Naive thymus-derived CD4-positive, alpha-beta T cell (primary cell): Measurements from ENCODE around the gene ZMYND15. TPM values are rescaled to one million over a fixed set of nuclear protein-coding genes. Genes with fewer than 3 reads are reported as not detected.

Source experiments
- ATAC-seq: fragments of 150-1000 bp; cut with Tn5 transposase; 2 replicates; pipeline ENCODE4 v1.10.0; 2021; ENCODE audit warnings: mild to moderate bottlenecking, moderate library complexity
- CTCF ChIA-PET: fragments of 350-600 bp; sonication (Branson Sonifier 250); formaldehyde crosslinking; loops from one replicate; lab custom pipeline; 2021; ENCODE audit warnings: antibody characterized with exemption; lab: Charles Lee
- POLR2A ChIA-PET: fragments of 350-600 bp; sonication (Branson Sonifier 250); formaldehyde crosslinking; loops from one replicate; lab custom pipeline; 2021; ENCODE audit warnings: antibody characterized with exemption, inconsistent platforms; lab: Charles Lee
- DNase-seq, 9 donors: peaks; one replicate each; pipeline versions ENCODE4 v3.0.0 to v3.0.0-alpha.2; 2020 to 2022; ENCODE audit warnings: mixed read lengths in 1 of 9
- H3K27ac ChIP-seq: one replicate; pipeline ENCODE4 v1.7.0; 2013; ENCODE audit warnings: mild to moderate bottlenecking, low read depth, low read length, moderate library complexity
- H3K27me3 ChIP-seq, 2 donors: one replicate each; pipeline ENCODE4 v1.7.0; 2013; ENCODE audit warnings: low read length in 2 of 2, mild to moderate bottlenecking in 2 of 2, moderate library complexity in 2 of 2; ENCODE audit not compliant: control insufficient read depth in 2 of 2, insufficient read depth in 2 of 2
- H3K36me3 ChIP-seq, 3 experiments: 1 replicate in 2 of 3; 2 replicates in 1 of 3; pipeline ENCODE4 v1.7.0; 2013; ENCODE audit warnings: low read length in 3 of 3, mild to moderate bottlenecking in 3 of 3, moderate library complexity in 1 of 3; ENCODE audit not compliant: insufficient read depth in 3 of 3, control insufficient read depth in 2 of 3
- H3K4me1 ChIP-seq, 2 donors: one replicate each; pipeline ENCODE4 v1.7.0; 2013; ENCODE audit warnings: low read length in 2 of 2, mild to moderate bottlenecking in 2 of 2, moderate library complexity in 1 of 2; ENCODE audit not compliant: control insufficient read depth in 2 of 2, insufficient read depth in 2 of 2
- H3K4me3 ChIP-seq: 2 replicates; pipeline ENCODE4 v1.7.0; 2013; ENCODE audit warnings: mild to moderate bottlenecking, low read length
- H3K9me3 ChIP-seq, 3 experiments: 1 replicate in 2 of 3; 2 replicates in 1 of 3; pipeline ENCODE4 v1.7.0; 2013; ENCODE audit warnings: low read length in 3 of 3; ENCODE audit not compliant: control insufficient read depth in 2 of 3
- H3K27ac Mint-ChIP-seq, 9 donors: one replicate each; pipeline ENCODE4 v1.8.0; 2020 to 2022; ENCODE audit warnings: mixed read lengths in 9 of 9, mild to moderate bottlenecking in 8 of 9, moderate library complexity in 5 of 9, inconsistent platforms in 2 of 9
- H3K27me3 Mint-ChIP-seq, 5 donors: one replicate each; pipeline ENCODE4 v1.8.0; 2021 to 2022; ENCODE audit warnings: mixed read lengths in 5 of 5, mild to moderate bottlenecking in 1 of 5
- H3K36me3 Mint-ChIP-seq, 5 donors: one replicate each; pipeline ENCODE4 v1.8.0; 2020 to 2022; ENCODE audit warnings: mixed read lengths in 5 of 5, mild to moderate bottlenecking in 3 of 5, inconsistent platforms in 1 of 5
- H3K4me1 Mint-ChIP-seq, 7 donors: one replicate each; pipeline ENCODE4 v1.8.0; 2020 to 2022; ENCODE audit warnings: mixed read lengths in 7 of 7, mild to moderate bottlenecking in 3 of 7, inconsistent platforms in 1 of 7
- H3K4me3 Mint-ChIP-seq, 10 donors: one replicate each; pipeline ENCODE4 v1.8.0; 2020 to 2022; ENCODE audit warnings: mild to moderate bottlenecking in 10 of 10, mixed read lengths in 10 of 10, moderate library complexity in 6 of 10, inconsistent platforms in 2 of 10
- H3K9me3 Mint-ChIP-seq, 11 donors: one replicate each; pipeline ENCODE4 v1.8.0; 2020 to 2022; ENCODE audit warnings: mixed read lengths in 11 of 11, mild to moderate bottlenecking in 4 of 11, inconsistent platforms in 1 of 11, moderate library complexity in 1 of 11
- intact Hi-C, 2 donors: fragments of 100-400 bp; cut with micrococcal nuclease; formaldehyde crosslinking; loops; one replicate each; pipeline ENCODE4 v1.15.1; 2023
- polyA plus RNA-seq, 2 donors: library from polyadenylated mRNA; unstranded; fragments of 300-500 nt; fragmentation: Illumina TruSeq; gene quantifications; one replicate each; pipeline ENCODE4 v1.2.3, GENCODE V29; 2021
- total RNA-seq, 6 experiments: library from RNA in 5 of 6; stranded (reverse) in 5 of 6; gene quantifications; 1 replicate in 5 of 6; 2 replicates in 1 of 6; pipeline ENCODE4 v1.2.3 and lab custom pipeline; 2021 to 2026

Gene ZMYND15
- total and polyA plus RNA-seq, 7 experiments from 2014 or later: 0.22 to 5.2 (median 1.4) TPM; not detected in 3

GRCh38 chr17:4725646-4726310, 13.9 kb upstream of the ZMYND15 start:
- no peaks in the 10 kb centered on the region for H3K9me3 ChIP-seq
- DNase-seq (no peak), ATAC-seq (peak; percentile 58)
- Mint-ChIP-seq H3K4me1 (peaks cover 0 to 42% (median 5%) of the 10 kb centered on the region in 7 donors), H3K36me3 (peaks cover 0 to 6% (median 0%) of the 10 kb centered on the region in 5 donors), H3K27me3 (no peaks in the 10 kb centered on the region), H3K9me3 (peaks cover 0 to 2% (median 0%) of the 10 kb centered on the region in 11 donors), H3K27ac (peak overlapping the region in 3 of 9 donors; percentile 18 to 63 (median 23)), H3K4me3 (no peak overlapping the region)
- ChIA-PET CTCF (interaction anchor here (0.6 kb wide), 1 partner anchor 15 kb away, joined by 3 read pairs; no protein-coding TSS in a partner anchor), POLR2A (interaction anchor here (0.8 to 3.3 kb wide), 5 partner anchors 10 to 22 kb away, joined by 3 to 26 read pairs (median 6); partner anchors contain the start of gene PELP1)
- no peak overlapping the region for H3K27ac ChIP-seq
- peaks cover 5% of the 10 kb centered on the region in 2 donors for H3K4me1 ChIP-seq
- intact Hi-C loops: no loop called here
- H3K36me3 ChIP-seq: peaks cover 0 to 13% (median 0%) of the 10 kb centered on the region in 3 experiments
- H3K4me3 ChIP-seq: no peak overlapping the region
- no peaks in the 10 kb centered on the region for H3K27me3 ChIP-seq

- H3K27ac Mint-ChIP-seq: peak overlapping the region in 1 of 9 donors; percentile 84
- intact Hi-C loops: no loop called here
- peaks cover 0 to 6% (median 0%) of the 10 kb centered on the region in 3 experiments for H3K36me3 ChIP-seq
- H3K27me3 Mint-ChIP-seq: no peaks in the 10 kb centered on the region
- no peaks in the 10 kb centered on the region for H3K27me3 ChIP-seq
- peaks cover 0 to 2% (median 0%) of the 10 kb centered on the region in 11 donors for H3K9me3 Mint-ChIP-seq
- no peak overlapping the region for H3K27ac ChIP-seq
- H3K4me1 Mint-ChIP-seq: peaks cover 0 to 44% (median 21%) of the 10 kb centered on the region in 7 donors
- H3K9me3 ChIP-seq: no peaks in the 10 kb centered on the region
- peaks cover 10 to 14% of the 10 kb centered on the region in 2 donors for H3K4me1 ChIP-seq
- no peaks in the 10 kb centered on the region for H3K36me3 Mint-ChIP-seq
- peak overlapping the region in 1 of 10 donors; percentile 48 for H3K4me3 Mint-ChIP-seq
- POLR2A ChIA-PET: interaction anchor here (0.6 to 2.0 kb wide), 4 partner anchors 17 to 93 kb away, joined by 3 to 8 read pairs (median 4); partner anchors contain the start of gene PELP1
- DNase-seq: no peak
- H3K4me3 ChIP-seq: no peak overlapping the region
- no peak for ATAC-seq
- CTCF ChIA-PET: interaction anchor here (0.6 kb wide), 1 partner anchor 153 kb away, joined by 3 read pairs; no protein-coding TSS in a partner anchor
Observed at GRCh38 chr17:4728124-4728523, 11.5 kb upstream of the ZMYND15 start.

- Mint-ChIP-seq H3K27ac (peak overlapping the region in 4 of 9 donors; percentile 25 to 55 (median 44)), H3K4me1 (peaks cover 4 to 39% (median 28%) of the 10 kb centered on the region in 7 donors), H3K4me3 (peak overlapping the region in 8 of 10 donors; percentile 8 to 99 (median 44)), H3K27me3 (peaks cover 0 to 6% (median 0%) of the 10 kb centered on the region in 5 donors), H3K36me3 (peaks cover 0 to 2% (median 0%) of the 10 kb centered on the region in 5 donors), H3K9me3 (no peaks in the 10 kb centered on the region)
- DNase-seq (no peak), ATAC-seq (peak; percentile 40)
- Histone ChIP-seq H3K27me3 (no peaks in the 10 kb centered on the region), H3K27ac (no peak overlapping the region), H3K9me3 (no peaks in the 10 kb centered on the region), H3K36me3 (peaks cover 0 to 8% (median 0%) of the 10 kb centered on the region in 3 experiments), H3K4me1 (peaks cover 10 to 14% of the 10 kb centered on the region in 2 donors), H3K4me3 (no peak overlapping the region)
- POLR2A ChIA-PET: interaction anchor here (0.5 to 2.1 kb wide), 5 partner anchors 9 to 163 kb away, joined by 3 to 6 read pairs (median 3); no protein-coding TSS in a partner anchor
- intact Hi-C loops: loop anchor here (1.0 to 10.0 kb wide), 3 partner anchors 149 to 588 kb away; partner anchors contain the start of genes CYB5D2 (in 1 of the 2), ZNF232 (in 1 of the 2) and ZZEF1 (in 1 of the 2)
- CTCF ChIA-PET: interaction anchor here (0.6 to 1.0 kb wide), 2 partner anchors 25 to 72 kb away, joined by 3 read pairs; no protein-coding TSS in a partner anchor
Observed at GRCh38 chr17:4733073-4733531, 6.5 kb upstream of the ZMYND15 start.

- intact Hi-C loops: loop anchor here in 1 of 2 donors (5.0 to 10.0 kb wide), 2 partner anchors 377 to 590 kb away; partner anchors contain the start of genes CYB5D2, ZNF232 and ZZEF1
- DNase-seq (no peak), ATAC-seq (no peak)
- Mint-ChIP-seq H3K4me3 (peak overlapping the region in 1 of 10 donors; percentile 2), H3K36me3 (peaks cover 0 to 2% (median 0%) of the 10 kb centered on the region in 5 donors), H3K27ac (no peak overlapping the region), H3K4me1 (peaks cover 5 to 48% (median 37%) of the 10 kb centered on the region in 7 donors), H3K9me3 (no peaks in the 10 kb centered on the region), H3K27me3 (peaks cover 0 to 18% (median 0%) of the 10 kb centered on the region in 5 donors)
- CTCF ChIA-PET: interaction anchor here (0.7 kb wide), 1 partner anchor 146 kb away, joined by 4 read pairs; no protein-coding TSS in a partner anchor
- Histone ChIP-seq H3K36me3 (peaks cover 0 to 12% (median 0%) of the 10 kb centered on the region in 3 experiments), H3K27me3 (no peaks in the 10 kb centered on the region), H3K4me1 (peaks cover 16 to 24% of the 10 kb centered on the region in 2 donors), H3K9me3 (no peaks in the 10 kb centered on the region), H3K4me3 (no peak overlapping the region), H3K27ac (no peak overlapping the region)
- POLR2A ChIA-PET: interaction anchor here (0.6 to 0.7 kb wide), 3 partner anchors 13 to 344 kb away, joined by 3 to 4 read pairs (median 3); partner anchors contain the start of gene ZFP3
Observed at GRCh38 chr17:4734857-4735475, 4.7 kb upstream of the ZMYND15 start.

- Mint-ChIP-seq H3K4me1 (peaks cover 12 to 45% (median 34%) of the 10 kb centered on the region in 7 donors), H3K27ac (peak overlapping the region in 2 of 9 donors; percentile 14 to 36), H3K9me3 (no peaks in the 10 kb centered on the region), H3K36me3 (peaks cover 0 to 2% (median 0%) of the 10 kb centered on the region in 5 donors), H3K27me3 (peaks cover 0 to 28% (median 4%) of the 10 kb centered on the region in 5 donors), H3K4me3 (peak overlapping the region in 1 of 10 donors; percentile 45)
- H3K36me3 ChIP-seq: peaks cover 0 to 12% (median 0%) of the 10 kb centered on the region in 3 experiments
- H3K4me3 ChIP-seq: no peak overlapping the region
- H3K27me3 ChIP-seq: no peaks in the 10 kb centered on the region
- DNase-seq (no peak), ATAC-seq (peak; percentile 26)
- POLR2A ChIA-PET: interaction anchor here (0.6 to 1.2 kb wide), 5 partner anchors 12 to 60 kb away, joined by 3 to 11 read pairs (median 3); partner anchors contain the start of genes ARRB2 and PSMB6
- peaks cover 16 to 22% of the 10 kb centered on the region in 2 donors for H3K4me1 ChIP-seq
- intact Hi-C loops: loop anchor here in 1 of 2 donors (10.0 kb wide), 1 partner anchor 591 kb away; the partner anchor contains the start of genes CYB5D2 and ZZEF1
- H3K27ac ChIP-seq: no peak overlapping the region
- no peaks in the 10 kb centered on the region for H3K9me3 ChIP-seq
- CTCF ChIA-PET: interaction anchor here (0.7 to 0.8 kb wide), 2 partner anchors 27 to 55 kb away, joined by 3 read pairs; no protein-coding TSS in a partner anchor
Observed at GRCh38 chr17:4735876-4736651, 3.6 kb upstream of the ZMYND15 start.
